Endothelial cell (in vitro differentiated cells): ENCODE data around the gene ANKRD13D. TPM values are rescaled to one million over a fixed set of nuclear protein-coding genes. Genes with fewer than 3 reads are reported as not detected.

Experiments
- DNase-seq: peaks from one replicate; pipeline ENCODE4 v3.0.0; 2021; ENCODE audit warnings: low spot score
- H3K27ac Mint-ChIP-seq: one replicate; pipeline ENCODE4 v1.8.0; 2021; ENCODE audit warnings: mixed read lengths, inconsistent platforms; ENCODE audit not compliant: unreplicated experiment
- H3K27me3 Mint-ChIP-seq: one replicate; pipeline ENCODE4 v1.8.0; 2021; ENCODE audit warnings: mild to moderate bottlenecking, moderate library complexity, mixed read lengths, inconsistent platforms; ENCODE audit not compliant: unreplicated experiment
- H3K36me3 Mint-ChIP-seq: one replicate; pipeline ENCODE4 v1.8.0; 2021; ENCODE audit warnings: mild to moderate bottlenecking, low read depth, mixed read lengths, inconsistent platforms; ENCODE audit not compliant: unreplicated experiment
- H3K4me1 Mint-ChIP-seq: one replicate; pipeline ENCODE4 v1.8.0; 2021; ENCODE audit warnings: mild to moderate bottlenecking, mixed read lengths, inconsistent platforms; ENCODE audit not compliant: unreplicated experiment
- H3K4me3 Mint-ChIP-seq: one replicate; pipeline ENCODE4 v1.8.0; 2021; ENCODE audit warnings: mild to moderate bottlenecking, mixed read lengths, inconsistent platforms; ENCODE audit not compliant: unreplicated experiment
- H3K9me3 Mint-ChIP-seq: one replicate; pipeline ENCODE4 v1.8.0; 2021; ENCODE audit warnings: mixed read lengths, inconsistent platforms; ENCODE audit not compliant: unreplicated experiment
- total RNA-seq: library from RNA; stranded (reverse); fragmentation: NEBNext Ultra II Directional; extraction: Animal tissue kit (Norgen Biotek cat#: 25700); gene quantifications from one replicate; pipeline ENCODE4 v1.2.1, GENCODE V29; 2021; ENCODE audit not compliant: unreplicated experiment
- TF ChIP-seq, protein P1 (sequence below): fragments of 200-600 bp; sonication (generic); IDR thresholded peaks from one replicate; pipeline ENCODE4 v1.5.0; 2021; ENCODE audit warnings: antibody characterized with exemption; ENCODE audit not compliant: unreplicated experiment

The ANKRD13D gene
- total RNA-seq, 1 donor from 2014 or later: 65.1 TPM

DNA sequence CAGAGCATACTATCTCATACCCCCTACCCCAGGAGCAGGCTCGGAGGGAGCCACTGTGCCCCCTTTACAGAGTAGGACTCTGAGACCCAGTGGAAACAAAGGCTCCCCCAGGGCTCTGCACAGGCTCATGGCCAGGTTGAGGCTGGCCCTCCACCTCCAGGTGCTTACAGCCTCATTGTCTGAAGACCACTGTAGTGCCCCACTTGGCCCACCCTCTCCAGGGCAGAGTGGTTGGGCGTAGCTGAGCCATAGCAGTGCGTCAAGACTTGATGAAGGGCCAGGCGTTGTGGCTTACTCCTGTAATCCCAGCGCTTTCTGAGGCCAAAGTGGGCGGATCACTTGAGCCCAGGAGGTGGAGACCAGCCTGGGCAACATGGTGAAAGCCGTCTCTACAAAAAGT lies 1.7 kb downstream of the ANKRD13D start:
- no peak for DNase-seq
- TF ChIP-seq, protein P1, sequence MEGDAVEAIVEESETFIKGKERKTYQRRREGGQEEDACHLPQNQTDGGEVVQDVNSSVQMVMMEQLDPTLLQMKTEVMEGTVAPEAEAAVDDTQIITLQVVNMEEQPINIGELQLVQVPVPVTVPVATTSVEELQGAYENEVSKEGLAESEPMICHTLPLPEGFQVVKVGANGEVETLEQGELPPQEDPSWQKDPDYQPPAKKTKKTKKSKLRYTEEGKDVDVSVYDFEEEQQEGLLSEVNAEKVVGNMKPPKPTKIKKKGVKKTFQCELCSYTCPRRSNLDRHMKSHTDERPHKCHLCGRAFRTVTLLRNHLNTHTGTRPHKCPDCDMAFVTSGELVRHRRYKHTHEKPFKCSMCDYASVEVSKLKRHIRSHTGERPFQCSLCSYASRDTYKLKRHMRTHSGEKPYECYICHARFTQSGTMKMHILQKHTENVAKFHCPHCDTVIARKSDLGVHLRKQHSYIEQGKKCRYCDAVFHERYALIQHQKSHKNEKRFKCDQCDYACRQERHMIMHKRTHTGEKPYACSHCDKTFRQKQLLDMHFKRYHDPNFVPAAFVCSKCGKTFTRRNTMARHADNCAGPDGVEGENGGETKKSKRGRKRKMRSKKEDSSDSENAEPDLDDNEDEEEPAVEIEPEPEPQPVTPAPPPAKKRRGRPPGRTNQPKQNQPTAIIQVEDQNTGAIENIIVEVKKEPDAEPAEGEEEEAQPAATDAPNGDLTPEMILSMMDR: no peak
- Mint-ChIP-seq H3K4me1 (peaks cover 20% of the 10 kb centered on the region), H3K27ac (no peak overlapping the region), H3K4me3 (peak overlapping the region; percentile 47), H3K27me3 (peaks cover 24% of the 10 kb centered on the region), H3K9me3 (no peaks in the 10 kb centered on the region), H3K36me3 (peaks cover 27% of the 10 kb centered on the region)

DNA sequence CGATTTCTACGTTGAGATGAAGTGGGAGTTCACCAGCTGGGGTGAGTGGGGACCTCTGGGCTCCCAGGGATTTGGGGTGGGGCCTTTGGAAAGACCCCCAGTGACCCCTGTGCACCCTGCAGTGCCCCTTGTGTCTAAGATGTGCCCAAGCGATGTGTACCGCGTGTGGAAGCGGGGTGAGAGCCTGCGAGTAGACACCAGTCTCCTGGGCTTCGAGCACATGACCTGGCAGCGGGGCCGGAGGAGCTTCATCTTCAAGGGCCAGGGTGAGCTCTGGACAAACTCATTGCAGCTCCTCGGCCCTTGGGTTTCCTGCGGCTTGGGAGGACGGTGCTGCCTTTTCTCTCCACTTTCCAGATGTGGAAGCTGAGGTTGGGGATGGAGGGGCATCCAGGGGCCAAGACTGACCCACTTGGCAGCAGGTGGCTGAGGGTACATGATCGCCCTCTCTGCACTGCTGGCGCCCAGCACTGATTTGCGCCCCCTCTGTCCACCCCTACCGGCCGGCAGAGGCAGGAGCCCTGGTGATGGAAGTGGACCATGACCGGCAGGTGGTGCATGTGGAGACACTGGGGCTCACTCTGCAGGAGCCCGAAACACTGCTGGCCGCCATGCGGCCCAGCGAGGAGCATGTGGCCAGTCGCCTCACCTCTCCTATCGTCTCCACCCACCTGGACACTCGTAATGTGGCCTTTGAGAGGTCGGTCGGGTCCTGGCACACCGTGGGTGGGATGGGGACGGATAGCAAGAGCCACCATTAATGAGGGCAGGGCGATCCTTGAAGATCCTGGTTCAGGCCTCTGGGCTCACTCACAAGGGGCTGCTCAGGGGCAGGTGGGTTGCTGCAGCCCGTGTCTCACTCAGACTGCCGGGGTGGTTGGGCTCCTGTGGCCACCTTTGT lies 2.6 kb downstream of the ANKRD13D start:
- Mint-ChIP-seq H3K9me3 (no peaks in the 10 kb centered on the region), H3K36me3 (peaks cover 36% of the 10 kb centered on the region), H3K4me1 (peaks cover 20% of the 10 kb centered on the region), H3K27me3 (peaks cover 25% of the 10 kb centered on the region), H3K4me3 (no peak overlapping the region), H3K27ac (no peak overlapping the region)
- no peak for DNase-seq
- TF ChIP-seq, protein P1: no peak

DNA sequence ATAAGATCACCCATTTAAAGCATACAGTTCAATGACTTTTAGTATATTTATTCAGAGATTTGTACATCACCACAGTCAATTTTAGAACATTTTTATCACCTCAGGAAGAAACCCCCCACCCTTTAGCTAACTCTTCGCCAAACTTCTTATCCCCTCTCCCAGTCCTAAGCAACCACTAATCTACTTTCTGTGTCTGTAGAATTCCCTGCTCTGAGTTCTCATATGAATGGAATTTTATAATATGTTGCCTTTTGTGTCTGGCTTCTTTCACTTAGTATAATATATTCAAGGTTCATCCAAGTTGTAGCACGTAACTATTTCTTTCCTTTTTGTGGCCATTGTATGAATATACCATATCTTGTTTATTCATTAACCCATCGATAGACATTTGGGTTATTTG lies 3.6 kb downstream of the ANKRD13D start:
- TF ChIP-seq, protein P1: no peak
- DNase-seq: no peak
- peaks cover 20% of the 10 kb centered on the region for H3K27me3 Mint-ChIP-seq
- peaks cover 12% of the 10 kb centered on the region for H3K4me1 Mint-ChIP-seq
- peak overlapping the region; percentile 28 for H3K4me3 Mint-ChIP-seq
- no peak overlapping the region for H3K27ac Mint-ChIP-seq
- no peaks in the 10 kb centered on the region for H3K9me3 Mint-ChIP-seq
- H3K36me3 Mint-ChIP-seq: peaks cover 36% of the 10 kb centered on the region

DNA sequence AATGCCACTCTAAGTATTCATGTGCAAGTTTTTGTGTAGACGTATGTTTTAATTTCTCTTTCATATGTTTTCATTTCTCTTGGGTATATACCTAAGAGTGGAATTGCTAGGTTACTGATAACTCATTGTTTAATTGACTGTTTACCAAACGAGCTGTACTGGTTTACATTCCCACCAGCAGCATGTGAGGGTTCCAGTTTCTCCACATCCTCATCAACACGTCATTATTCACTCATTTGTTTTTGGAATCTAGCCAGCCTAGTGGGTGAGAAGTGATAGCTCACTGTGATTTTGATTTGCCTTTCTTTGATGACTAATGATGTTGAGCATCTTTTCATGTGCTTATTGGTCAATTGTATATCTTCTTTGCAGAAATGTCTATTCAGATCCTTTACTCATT lies 4.0 kb downstream of the ANKRD13D start:
- H3K36me3 Mint-ChIP-seq: peaks cover 34% of the 10 kb centered on the region
- no peaks in the 10 kb centered on the region for H3K9me3 Mint-ChIP-seq
- peaks cover 8% of the 10 kb centered on the region for H3K4me1 Mint-ChIP-seq
- no peak overlapping the region for H3K4me3 Mint-ChIP-seq
- no peak for DNase-seq
- TF ChIP-seq, protein P1: no peak
- no peak overlapping the region for H3K27ac Mint-ChIP-seq
- H3K27me3 Mint-ChIP-seq: peaks cover 20% of the 10 kb centered on the region

DNA sequence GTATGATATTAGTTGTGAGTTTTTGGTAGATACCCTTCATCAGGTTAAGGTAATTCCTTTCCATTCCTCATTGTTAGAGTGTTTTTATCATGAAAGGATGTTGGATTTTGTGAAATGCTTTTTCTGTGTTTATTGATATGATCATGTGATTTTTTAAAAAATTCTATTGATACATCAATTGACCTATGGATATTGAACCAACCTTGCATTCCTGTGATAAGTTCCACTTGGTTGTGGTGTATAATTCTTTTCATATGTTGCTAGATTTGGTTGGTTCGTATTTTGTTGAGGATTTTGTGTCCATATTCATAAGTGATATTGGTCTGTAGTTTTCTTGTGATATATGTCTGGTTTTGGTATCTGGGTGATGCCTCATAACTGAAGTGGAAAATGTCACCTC lies 6.7 kb downstream of the ANKRD13D start:
- no peak overlapping the region for H3K27ac Mint-ChIP-seq
- TF ChIP-seq, protein P1: no peak
- peaks cover 19% of the 10 kb centered on the region for H3K27me3 Mint-ChIP-seq
- peak overlapping the region; percentile 72 for H3K4me3 Mint-ChIP-seq
- no peaks in the 10 kb centered on the region for H3K9me3 Mint-ChIP-seq
- H3K36me3 Mint-ChIP-seq: peaks cover 41% of the 10 kb centered on the region
- H3K4me1 Mint-ChIP-seq: peaks cover 4% of the 10 kb centered on the region
- no peak for DNase-seq
